Epithelial cell of prostate (primary cell): ENCODE measurements around the gene NT5DC1.

Experiments used
- DNase-seq: peaks from one replicate; pipeline ENCODE4 v3.0.0-alpha.2; 2011; ENCODE audit warnings: low read depth, low spot score
- H3K27ac ChIP-seq: fragments of 450-650 bp; 2 replicates; pipeline ENCODE4 v1.5.1; 2017; ENCODE audit warnings: mild to moderate bottlenecking

The NT5DC1 gene

DNA sequence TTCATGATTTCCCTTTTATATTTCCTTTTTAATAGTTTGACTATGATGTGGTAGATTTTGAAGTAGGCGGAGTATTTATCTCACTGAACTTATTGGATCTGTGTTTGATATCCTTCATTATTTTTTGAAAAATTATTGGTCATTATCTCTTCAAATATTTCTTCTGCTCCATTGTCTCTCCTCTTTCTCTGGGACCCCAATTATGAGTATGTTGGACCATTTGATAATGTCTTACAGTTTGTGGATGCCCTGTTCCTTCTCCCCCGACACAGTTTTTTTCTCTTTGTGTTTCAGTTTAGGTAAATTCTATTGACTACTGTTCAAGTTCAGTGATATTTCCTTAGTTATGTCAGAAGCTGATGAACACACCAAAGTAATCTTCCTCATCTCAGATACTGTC, 74.7 kb downstream of the NT5DC1 start:
- no peak overlapping the region for H3K27ac ChIP-seq
- no peak for DNase-seq

- DNase-seq: no peak
- no peak overlapping the region for H3K27ac ChIP-seq
These were observed 75.9 kb downstream of the NT5DC1 start for GRCh38 chr6:116176596-116176995.

- no peak for DNase-seq
- H3K27ac ChIP-seq: no peak overlapping the region
These were observed 79.7 kb downstream of the NT5DC1 start for GRCh38 chr6:116180375-116180774.

DNA sequence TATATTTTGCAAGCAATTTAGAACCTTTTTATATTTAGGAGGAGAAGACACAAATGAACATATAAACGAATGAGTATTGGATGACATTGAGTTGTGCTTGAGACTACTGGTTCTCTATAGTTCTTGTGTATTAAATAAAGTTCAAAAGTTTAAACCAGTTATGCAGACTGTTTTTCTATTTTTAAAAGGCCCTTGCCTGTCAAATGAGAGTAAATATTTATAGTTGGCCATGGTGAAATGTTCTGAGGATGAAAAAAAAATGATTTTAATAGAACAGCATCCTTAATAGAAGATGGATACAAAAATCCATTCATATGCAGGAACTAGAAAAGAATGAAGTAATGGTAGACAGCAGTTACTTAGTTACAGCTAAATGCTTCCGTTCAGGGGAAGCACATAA, 88.8 kb downstream of the NT5DC1 start:
- no peak overlapping the region for H3K27ac ChIP-seq

GRCh38 chr6:116190550-116190949, 89.9 kb downstream of the NT5DC1 start:
- H3K27ac ChIP-seq: no peak overlapping the region
- no peak for DNase-seq

More for the DNA sequence above, 88.8 kb downstream of the NT5DC1 start:
- DNase-seq: no peak

GRCh38 chr6:116191881-116192280, 91.2 kb downstream of the NT5DC1 start:
- DNase-seq: no peak
- no peak overlapping the region for H3K27ac ChIP-seq

- DNase-seq: no peak
- no peak overlapping the region for H3K27ac ChIP-seq
These were observed 92.1 kb downstream of the NT5DC1 start for GRCh38 chr6:116192786-116193185.

DNA sequence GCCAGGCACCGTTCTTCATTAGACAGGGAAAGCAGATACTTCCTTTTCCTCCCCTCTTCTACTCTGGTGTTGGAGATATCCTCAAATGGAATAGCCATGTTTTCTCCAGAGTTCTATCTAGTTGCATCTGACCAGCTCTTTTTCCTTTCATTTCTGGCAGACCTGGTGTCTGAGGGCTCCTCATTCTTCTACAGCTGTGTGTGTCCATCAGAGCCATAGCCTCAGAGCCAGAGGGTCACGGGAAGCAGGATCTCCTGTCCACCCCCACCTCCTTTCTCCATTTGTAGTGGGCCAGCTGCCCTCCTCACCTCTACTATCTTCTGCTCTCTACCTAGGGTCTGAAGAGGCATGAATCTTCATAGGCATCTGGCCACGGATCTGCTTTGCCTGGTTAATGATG, 96.2 kb downstream of the NT5DC1 start:
- DNase-seq: no peak

DNA sequence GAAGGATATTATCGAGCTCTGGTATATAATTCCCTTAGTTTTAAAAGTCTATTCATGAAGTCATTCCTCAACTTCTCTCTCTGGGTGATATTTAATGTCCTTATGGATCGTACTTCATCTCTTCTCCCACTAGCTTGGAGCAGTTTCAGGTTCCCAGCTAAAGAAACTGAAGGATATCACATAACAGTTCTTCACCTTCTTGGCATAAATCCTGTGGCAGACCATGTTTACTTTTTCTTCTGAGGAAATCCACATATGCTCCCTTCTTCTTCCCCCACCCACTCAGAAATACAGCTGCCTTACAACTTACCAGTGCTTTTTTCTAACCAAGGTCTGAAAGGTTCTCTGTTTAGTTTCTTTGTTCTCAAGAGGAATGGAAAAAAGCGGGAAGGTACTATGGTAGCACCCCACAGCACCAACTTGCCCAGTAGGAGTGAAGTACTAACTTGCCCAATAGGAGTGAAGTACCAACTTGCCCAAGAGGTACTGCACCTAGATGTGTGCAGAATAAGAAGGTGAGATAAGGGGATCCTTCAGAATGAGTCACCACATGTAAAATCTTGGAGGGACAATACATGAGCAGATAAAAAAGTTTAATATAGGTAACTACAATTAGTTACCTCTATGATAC, 100.1 kb downstream of the NT5DC1 start:
- DNase-seq: no peak
- H3K27ac ChIP-seq: no peak overlapping the region

More for the DNA sequence above, 96.2 kb downstream of the NT5DC1 start:
- H3K27ac ChIP-seq: no peak overlapping the region

DNA sequence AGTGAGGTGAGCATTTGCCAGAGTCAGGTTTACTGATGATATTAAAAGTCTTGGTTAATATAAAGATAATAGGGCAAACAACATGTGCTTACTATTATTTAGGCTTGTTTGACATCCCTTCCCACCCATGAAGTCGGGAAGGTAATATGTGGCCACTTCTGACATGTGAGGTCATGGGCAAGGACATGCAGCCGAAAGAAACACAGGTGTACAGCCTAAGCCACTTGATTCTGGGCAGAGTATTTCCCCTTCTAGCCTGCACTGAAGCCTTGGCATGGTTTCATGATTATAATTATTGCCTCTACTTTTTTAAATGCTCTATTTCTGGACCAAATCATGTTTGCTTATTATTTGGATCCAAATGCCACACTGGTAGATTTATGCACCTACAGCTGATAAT, 100.9 kb downstream of the NT5DC1 start:
- no peak for DNase-seq
- H3K27ac ChIP-seq: no peak overlapping the region

DNA sequence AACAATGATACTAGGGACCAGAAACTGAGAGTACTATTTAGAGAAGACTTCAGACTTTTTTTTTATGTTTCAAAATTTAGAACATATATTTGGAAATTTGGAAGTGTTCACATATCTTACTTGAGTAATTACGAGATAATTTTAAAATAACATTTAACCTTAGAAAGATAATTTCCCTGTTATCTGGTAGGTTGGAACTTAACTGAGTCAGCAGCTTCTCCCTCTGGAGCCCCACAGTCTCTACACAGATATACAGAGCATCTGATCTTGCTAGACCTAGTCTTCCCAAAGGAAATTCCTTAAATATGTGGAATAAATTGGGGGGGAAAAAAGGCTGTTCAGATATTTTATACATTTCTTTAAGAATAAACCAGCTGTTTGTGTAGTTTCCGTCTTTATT, 104.6 kb downstream of the NT5DC1 start:
- no peak overlapping the region for H3K27ac ChIP-seq
- DNase-seq: no peak

GRCh38 chr6:116206231-116206903, 105.7 kb downstream of the NT5DC1 start:
- DNase-seq: peak; percentile 53
- peak overlapping the region; percentile 4 for H3K27ac ChIP-seq

DNA sequence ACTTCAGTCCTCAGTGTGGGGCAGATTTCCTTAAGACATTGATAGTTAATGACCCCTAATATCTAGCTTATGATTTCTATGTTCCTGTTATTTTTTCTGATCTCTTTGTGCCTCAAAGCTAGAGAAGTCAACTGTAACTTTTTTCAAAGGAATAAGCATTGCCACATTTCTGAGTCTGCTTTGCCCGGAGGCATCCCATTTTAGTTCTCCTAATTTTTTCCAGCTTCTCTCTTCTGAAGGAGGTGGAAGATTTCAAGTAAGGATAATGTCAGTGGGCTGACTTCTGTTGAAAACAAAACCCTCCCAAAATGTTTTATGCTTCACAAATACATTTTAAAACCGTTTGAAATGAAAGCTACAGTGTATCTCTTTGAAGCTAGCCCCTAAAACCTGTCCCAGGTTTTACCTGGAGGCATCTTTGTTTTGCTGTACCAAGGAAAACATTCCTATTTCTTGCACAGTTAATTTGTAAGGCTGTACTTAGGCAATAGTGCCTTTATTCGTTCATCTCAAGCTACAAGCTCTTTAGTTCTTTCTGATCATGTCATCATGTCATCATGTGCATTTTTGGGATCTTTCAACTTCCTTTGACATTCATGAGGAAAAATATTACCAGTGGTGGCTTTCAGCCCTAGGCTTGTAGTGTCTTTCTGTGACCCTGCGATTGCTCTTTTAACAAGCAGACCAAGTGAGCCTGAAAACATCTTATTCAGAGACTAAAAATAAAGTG, 107.6 kb downstream of the NT5DC1 start:
- H3K27ac ChIP-seq: no peak overlapping the region
- no peak for DNase-seq

- H3K27ac ChIP-seq: peak overlapping the region; percentile 74
- no peak for DNase-seq
These were observed 109.7 kb downstream of the NT5DC1 start for GRCh38 chr6:116210316-116210715.

- H3K27ac ChIP-seq: peak overlapping the region; percentile 74
These were observed 110.2 kb downstream of the NT5DC1 start for GRCh38 chr6:116210750-116211425.

DNA sequence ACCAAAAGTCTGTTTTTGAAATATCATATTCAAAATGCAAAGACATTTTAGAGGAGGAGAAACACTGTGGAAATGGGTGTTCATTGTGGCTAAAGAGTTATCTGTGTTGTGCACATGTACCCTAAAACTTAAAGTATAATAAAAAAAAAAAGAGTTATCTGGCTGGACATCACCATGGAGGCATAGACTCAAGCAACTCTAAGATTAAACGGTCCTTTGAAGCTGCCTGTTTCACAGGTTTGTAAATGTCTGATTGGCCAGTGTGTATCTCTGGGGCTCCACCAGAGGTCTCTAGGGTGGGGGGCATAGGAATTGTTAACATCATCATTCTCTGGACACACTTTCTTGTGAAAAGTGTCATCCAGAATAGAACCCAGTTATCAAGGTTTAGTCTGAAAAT, 114.0 kb downstream of the NT5DC1 start:
- peak overlapping the region; percentile 53 for H3K27ac ChIP-seq
- DNase-seq: no peak

More at GRCh38 chr6:116210750-116211425, 110.2 kb downstream of the NT5DC1 start:
- peak; percentile 50 for DNase-seq

GRCh38 chr6:116215414-116215813, 114.8 kb downstream of the NT5DC1 start:
- DNase-seq: no peak
- peak overlapping the region; percentile 53 for H3K27ac ChIP-seq

GRCh38 chr6:116217069-116217468, 116.4 kb downstream of the NT5DC1 start:
- H3K27ac ChIP-seq: peak overlapping the region; percentile 37
- DNase-seq: no peak

DNA sequence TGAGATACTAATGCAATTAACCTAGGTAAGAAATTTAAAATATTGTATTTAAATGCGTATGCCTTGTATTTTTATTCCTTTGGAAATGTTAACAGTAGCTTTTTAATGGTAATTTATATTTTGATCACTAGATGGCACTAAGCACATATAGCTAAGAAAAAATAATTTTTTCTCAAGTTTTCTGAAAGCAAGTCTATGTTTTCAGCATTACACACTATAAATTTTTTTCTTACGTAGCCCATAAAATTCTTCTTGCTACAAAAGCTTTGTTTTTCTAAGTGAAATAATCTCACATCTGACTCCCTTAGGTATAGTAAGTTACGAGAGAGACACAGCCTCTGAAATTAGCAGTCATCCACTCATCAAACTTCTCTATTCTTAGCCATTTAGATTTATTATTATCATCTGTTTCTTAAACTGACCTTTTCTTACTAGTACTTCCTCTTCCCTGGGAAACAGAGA, 117.5 kb downstream of the NT5DC1 start:
- no peak for DNase-seq
- H3K27ac ChIP-seq: no peak overlapping the region

GRCh38 chr6:116218866-116219265, 118.2 kb downstream of the NT5DC1 start:
- no peak overlapping the region for H3K27ac ChIP-seq
- no peak for DNase-seq

GRCh38 chr6:116221067-116221466, 120.4 kb downstream of the NT5DC1 start:
- no peak for DNase-seq
- no peak overlapping the region for H3K27ac ChIP-seq
